DND-41 (cell line): ENCODE measurements around the gene MISP3.
A peak's percentile ranks its signal among the peaks of the same experiment; 100 is the strongest.

Experiments used
- ATAC-seq: fragments of 200-7000 bp; cut with Tn5 transposase; 3 replicates; pipeline ENCODE4 v1.9.1; 2021; ENCODE audit warnings: low read depth; ENCODE audit not compliant: insufficient read depth
- DNase-seq: peaks from one replicate; pipeline ENCODE4 v3.0.0-alpha.2; 2020
- H2AFZ ChIP-seq: 2 replicates; pipeline ENCODE4 v1.6.0; 2012; ENCODE audit warnings: low read depth, low read length
- H3K27ac ChIP-seq: 2 replicates; pipeline ENCODE4 v1.5.1; 2012; ENCODE audit warnings: low read length, inconsistent platforms
- H3K27me3 ChIP-seq: fragments of 200-600 bp; sonication (generic); 2 replicates; pipeline ENCODE4 v1.6.0; 2012; ENCODE audit warnings: low read length, mild to moderate bottlenecking, inconsistent platforms; ENCODE audit not compliant: insufficient read depth, poor library complexity
- H3K36me3 ChIP-seq: 2 replicates; pipeline ENCODE4 v1.5.1; 2012; ENCODE audit warnings: low read length, inconsistent platforms; ENCODE audit not compliant: insufficient read depth
- H3K4me1 ChIP-seq: 2 replicates; pipeline ENCODE4 v1.5.1; 2012; ENCODE audit warnings: mild to moderate bottlenecking, low read length; ENCODE audit not compliant: insufficient read depth
- H3K4me2 ChIP-seq: 2 replicates; pipeline ENCODE4 v1.6.0; 2012; ENCODE audit warnings: mild to moderate bottlenecking, moderate library complexity, low read length, inconsistent platforms; ENCODE audit not compliant: insufficient read depth
- H3K4me3 ChIP-seq, 2 experiments: fragments of 200-600 bp in 1 of 2; shearing (Covaris generic) in 1 of 2; 2 replicates each; pipeline ENCODE4 v1.5.1; 2012 to 2016; ENCODE audit warnings: inconsistent platforms in 2 of 2, low read length in 2 of 2, mild to moderate bottlenecking in 2 of 2, low read depth in 1 of 2, moderate library complexity in 1 of 2
- H3K79me2 ChIP-seq: 2 replicates; pipeline ENCODE4 v1.6.0; 2012; ENCODE audit warnings: low read length, inconsistent platforms; ENCODE audit not compliant: insufficient read depth
- H3K9ac ChIP-seq: 2 replicates; pipeline ENCODE4 v1.6.0; 2012; ENCODE audit warnings: low read depth, mild to moderate bottlenecking, inconsistent platforms, low read length, moderate library complexity
- H3K9me3 ChIP-seq: 2 replicates; pipeline ENCODE4 v1.5.1; 2012; ENCODE audit warnings: low read length, moderate library complexity, mild to moderate bottlenecking, inconsistent platforms; ENCODE audit not compliant: insufficient read depth, severe bottlenecking
- H4K20me1 ChIP-seq: 2 replicates; pipeline ENCODE4 v1.6.0; 2012; ENCODE audit warnings: low read length; ENCODE audit not compliant: insufficient read depth
- CTCF ChIP-seq: IDR thresholded peaks from 2 replicates; pipeline ENCODE4 v1.5.1; 2012; ENCODE audit warnings: borderline replicate concordance, low read length, moderate library complexity, mild to moderate bottlenecking; ENCODE audit not compliant: poor library complexity, severe bottlenecking; ENCODE audit errors: extremely low read depth
- EZH2 ChIP-seq: IDR thresholded peaks from 3 replicates; pipeline ENCODE4 v1.6.1; 2012; ENCODE audit warnings: borderline replicate concordance, low read depth, mild to moderate bottlenecking, moderate library complexity, low read length, inconsistent platforms; ENCODE audit not compliant: severe bottlenecking

Gene MISP3

GRCh38 chr19:14056741-14057356, 15.7 kb upstream of the MISP3 start:
- Histone ChIP-seq H3K27ac (no peak overlapping the region), H2AFZ (no peak overlapping the region), H3K36me3 (0 out of 2 replicates have a peak, but pooled peaks cover 3% of the 10 kb centered on the region), H3K9me3 (no peaks in the 10 kb centered on the region), H3K4me1 (peaks cover 7% of the 10 kb centered on the region), H3K79me2 (no peaks in the 10 kb centered on the region), H3K9ac (no peak overlapping the region), H4K20me1 (no peaks in the 10 kb centered on the region), H3K27me3 (no peaks in the 10 kb centered on the region), H3K4me2 (peak overlapping the region; percentile 49), H3K4me3 (no peak overlapping the region)
- TF ChIP-seq EZH2 = no peak
- no peak for TF ChIP-seq CTCF
- DNase-seq = no peak
- ATAC-seq = no peak

GRCh38 chr19:14058182-14059092, 14.1 kb upstream of the MISP3 start:
- no peak overlapping the region for H2AFZ ChIP-seq
- ATAC-seq = no peak
- H3K4me3 ChIP-seq = no peak overlapping the region

GRCh38 chr19:14059093-14059480, 13.5 kb upstream of the MISP3 start:
- Histone ChIP-seq H3K4me3 (no peak overlapping the region), H3K27ac (no peak overlapping the region), H3K4me2 (no peak overlapping the region), H3K79me2 (no peaks in the 10 kb centered on the region), H3K27me3 (no peaks in the 10 kb centered on the region), H3K36me3 (no peaks in the 10 kb centered on the region), H3K9ac (no peak overlapping the region), H3K4me1 (peaks cover 7% of the 10 kb centered on the region), H4K20me1 (no peaks in the 10 kb centered on the region), H3K9me3 (no peaks in the 10 kb centered on the region), H2AFZ (no peak overlapping the region)
- TF ChIP-seq EZH2 (no peak), CTCF (peak; percentile 62)
- DNase-seq (peak; percentile 35), ATAC-seq (no peak)

More at GRCh38 chr19:14058182-14059092, 14.1 kb upstream of the MISP3 start:
- Histone ChIP-seq H3K27ac (no peak overlapping the region), H3K4me1 (peaks cover 7% of the 10 kb centered on the region), H3K4me2 (peak overlapping the region; percentile 40; the same call in 1 of the 2 replicates), H3K79me2 (no peaks in the 10 kb centered on the region), H3K27me3 (no peaks in the 10 kb centered on the region), H3K36me3 (no peaks in the 10 kb centered on the region), H4K20me1 (no peaks in the 10 kb centered on the region), H3K9ac (no peak overlapping the region), H3K9me3 (no peaks in the 10 kb centered on the region)
- no peak for DNase-seq
- no peak for TF ChIP-seq CTCF
- no peak for TF ChIP-seq EZH2
